ENCODE measurements around the gene IZUMO1. TPM values are rescaled to one million over a fixed set of nuclear protein-coding genes. Genes with fewer than 3 reads are reported as not detected.

IZUMO1 gene
- total RNA-seq, 1 experiment from 2014 or later, result not detected

DNA sequence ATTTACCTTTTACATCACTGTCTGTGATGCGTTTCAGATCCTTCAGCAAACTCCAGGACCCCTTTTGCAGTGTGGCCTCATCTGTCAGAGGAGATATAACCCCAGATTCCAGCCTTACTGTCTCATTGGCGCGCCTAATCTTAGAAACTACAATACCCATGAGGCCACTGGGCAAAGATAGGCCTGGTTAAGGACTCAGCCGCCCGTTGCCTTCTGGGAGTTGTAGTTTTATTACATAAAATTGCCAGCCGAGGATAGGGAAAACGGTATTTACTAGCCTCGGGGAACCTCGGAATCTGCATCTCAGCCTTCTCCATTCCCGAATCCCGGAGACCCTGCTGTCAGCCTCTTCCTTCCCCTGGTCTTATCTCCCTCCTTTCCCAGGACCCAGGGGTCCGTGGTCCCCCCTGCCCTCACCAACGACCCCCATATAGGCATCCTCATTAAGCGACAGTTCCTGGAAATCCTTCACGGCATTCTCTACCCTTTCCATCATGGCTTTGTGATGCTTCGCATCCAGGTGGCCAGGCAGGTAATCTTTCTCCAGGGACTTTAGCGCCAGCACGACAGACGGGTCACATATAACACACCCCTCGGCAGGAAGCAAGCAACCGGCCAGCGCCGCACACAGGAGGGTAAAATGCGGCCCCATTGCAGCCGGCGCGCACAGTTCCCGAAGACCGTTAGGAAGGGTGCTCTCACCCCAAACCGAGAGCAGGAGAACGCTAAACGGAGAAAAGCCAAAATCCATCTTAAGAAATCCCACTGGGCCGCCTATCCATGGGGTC, 1.3 kb downstream of the IZUMO1 start:
- DNase-seq, result peak; percentile 92

DNA sequence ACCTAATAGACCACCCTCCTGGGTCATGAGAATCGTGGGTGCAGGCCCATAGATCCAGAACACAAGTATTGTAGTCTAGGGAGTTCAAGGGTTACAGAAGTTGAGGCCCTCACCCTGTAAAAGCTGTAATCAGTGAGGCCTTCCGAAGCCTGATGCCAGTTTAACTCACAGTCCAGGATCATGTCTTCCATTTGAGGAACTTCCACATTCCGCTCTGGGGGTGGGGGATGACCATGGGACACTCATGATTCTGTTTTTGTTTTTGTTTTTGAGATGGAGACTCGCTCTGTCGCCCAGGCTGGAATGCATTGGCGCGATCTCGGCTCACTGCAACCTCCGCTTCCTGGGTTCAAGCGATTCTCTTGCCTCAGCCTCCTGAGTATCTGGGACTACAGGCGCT, 4.6 kb downstream of the IZUMO1 start:
- Histone ChIP-seq H3K4me2 (ENCODE audit: low read depth, low read length, poor library complexity, severe bottlenecking) (no peak overlapping the region), H3K4me3 (ENCODE audit: low read length) (no peak overlapping the region), H3K27ac (ENCODE audit: low read length) (no peak overlapping the region), H3K79me2 (ENCODE audit: low read length) (no peaks in the 10 kb centered on the region), H3K27me3 (ENCODE audit: low read length) (no peaks in the 10 kb centered on the region), H3K4me1 (ENCODE audit: low read length) (peaks cover 3% of the 10 kb centered on the region; the same call in 1 of the 2 replicates), H4K20me1 (ENCODE audit: insufficient read depth, low read depth, low read length) (no peaks in the 10 kb centered on the region), H3K9me3 (ENCODE audit: low read length) (no peaks in the 10 kb centered on the region), H2AFZ (ENCODE audit: low read length) (no peak overlapping the region), H3K9ac (ENCODE audit: low read length) (no peak overlapping the region), H3K36me3 (ENCODE audit: insufficient read depth, low read length) (no peaks in the 10 kb centered on the region), H3K9me2 (replicated peaks; ENCODE audit: insufficient read depth, low read length) (no peaks in the 10 kb centered on the region)
- no peak for DNase-seq

More for the DNA sequence above, 1.3 kb downstream of the IZUMO1 start:
- no peak overlapping the region for H3K9ac ChIP-seq (ENCODE audit: low read length)
- H3K4me1 ChIP-seq (ENCODE audit: low read length), result no peaks in the 10 kb centered on the region
- H3K4me2 ChIP-seq (ENCODE audit: low read depth, low read length, poor library complexity, severe bottlenecking), result no peak overlapping the region
- no peak overlapping the region for H3K4me3 ChIP-seq (ENCODE audit: low read length)
- H3K9me3 ChIP-seq (ENCODE audit: low read length), result no peaks in the 10 kb centered on the region
- no peaks in the 10 kb centered on the region for H4K20me1 ChIP-seq (ENCODE audit: insufficient read depth, low read depth, low read length)
- H2AFZ ChIP-seq (ENCODE audit: low read length), result no peak overlapping the region
- no peaks in the 10 kb centered on the region for H3K36me3 ChIP-seq (ENCODE audit: insufficient read depth, low read length)
- H3K79me2 ChIP-seq (ENCODE audit: low read length), result no peaks in the 10 kb centered on the region
- H3K9me2 ChIP-seq (replicated peaks; ENCODE audit: insufficient read depth, low read length), result no peaks in the 10 kb centered on the region
- H3K27ac ChIP-seq (ENCODE audit: low read length), result no peak overlapping the region
- H3K27me3 ChIP-seq (ENCODE audit: low read length), result no peaks in the 10 kb centered on the region

DNA sequence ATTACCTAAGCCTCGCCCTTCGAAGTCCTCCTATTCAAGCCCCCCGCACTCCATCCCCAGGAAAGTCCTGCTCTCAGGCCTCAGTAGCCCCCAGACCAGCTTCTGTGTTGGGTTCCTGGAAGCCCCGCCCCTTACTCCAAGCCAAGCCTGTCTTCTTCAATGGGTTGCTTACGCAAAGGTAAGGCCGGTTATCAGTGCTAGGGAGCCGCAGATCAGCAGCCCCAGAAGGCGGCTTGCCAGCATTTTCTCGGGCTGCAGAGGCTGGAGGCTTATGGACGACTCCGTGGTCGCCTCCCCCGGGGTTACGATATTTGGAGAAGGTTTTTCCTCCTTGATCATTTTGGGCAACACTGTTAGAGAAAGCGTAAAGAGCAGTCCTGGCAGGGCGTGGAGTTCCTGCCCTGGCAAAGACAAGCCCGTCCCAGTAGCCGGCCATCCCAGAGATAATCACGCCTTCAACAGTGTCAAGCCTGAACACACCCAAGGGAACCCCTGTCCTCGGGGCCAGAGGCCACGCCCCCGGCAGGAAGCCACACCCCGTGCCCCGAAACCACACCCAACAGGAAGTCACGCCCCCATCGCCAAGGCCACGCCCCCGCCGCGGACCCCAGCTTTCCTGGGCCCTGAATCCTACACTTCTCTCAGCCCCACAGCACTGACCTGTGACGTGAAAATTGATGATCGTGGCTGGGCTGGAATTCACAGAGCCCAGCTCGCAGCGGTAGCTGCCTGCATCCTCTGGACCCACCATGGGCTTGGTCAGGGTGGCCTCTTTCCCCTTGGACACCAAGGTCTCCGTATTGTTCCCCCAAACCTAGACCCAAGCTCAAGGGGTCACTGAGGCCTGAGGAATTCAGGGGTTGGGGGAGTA, 5.3 kb downstream of the IZUMO1 start:
- Histone ChIP-seq H3K36me3 (ENCODE audit: insufficient read depth, low read length) (no peaks in the 10 kb centered on the region), H3K27ac (ENCODE audit: low read length) (no peak overlapping the region), H2AFZ (ENCODE audit: low read length) (0 out of 2 replicates have a peak overlapping the region, but pooled peaks have one; percentile 4), H3K4me2 (ENCODE audit: low read depth, low read length, poor library complexity, severe bottlenecking) (no peak overlapping the region), H3K27me3 (ENCODE audit: low read length) (no peaks in the 10 kb centered on the region), H3K4me1 (ENCODE audit: low read length) (peaks cover 3% of the 10 kb centered on the region; the same call in 1 of the 2 replicates), H3K9ac (ENCODE audit: low read length) (no peak overlapping the region), H3K4me3 (ENCODE audit: low read length) (no peak overlapping the region), H4K20me1 (ENCODE audit: insufficient read depth, low read depth, low read length) (no peaks in the 10 kb centered on the region), H3K9me3 (ENCODE audit: low read length) (no peaks in the 10 kb centered on the region), H3K9me2 (replicated peaks; ENCODE audit: insufficient read depth, low read length) (no peaks in the 10 kb centered on the region), H3K79me2 (ENCODE audit: low read length) (no peaks in the 10 kb centered on the region)
- peak; percentile 88 for DNase-seq

- Histone ChIP-seq H4K20me1 (ENCODE audit: insufficient read depth, low read depth, low read length) (no peaks in the 10 kb centered on the region), H2AFZ (ENCODE audit: low read length) (no peak within 1 kb of the TSS), H3K79me2 (ENCODE audit: low read length) (no peaks in the 10 kb centered on the region), H3K27ac (ENCODE audit: low read length) (no peak within 1 kb of the TSS), H3K4me2 (ENCODE audit: low read depth, low read length, poor library complexity, severe bottlenecking) (no peak within 1 kb of the TSS), H3K4me1 (ENCODE audit: low read length) (peaks cover 3% of the 10 kb centered on the region; the same call in 1 of the 2 replicates), H3K36me3 (ENCODE audit: insufficient read depth, low read length) (no peaks in the 10 kb centered on the region), H3K9ac (ENCODE audit: low read length) (no peak within 1 kb of the TSS), H3K27me3 (ENCODE audit: low read length) (no peaks in the 10 kb centered on the region), H3K4me3 (ENCODE audit: low read length) (no peak within 1 kb of the TSS), H3K9me2 (replicated peaks; ENCODE audit: insufficient read depth, low read length) (no peaks in the 10 kb centered on the region), H3K9me3 (ENCODE audit: low read length) (no peaks in the 10 kb centered on the region)
- DNase-seq, result no peak
Observed at GRCh38 chr19:48740164-48740972, 6.3 kb downstream of the IZUMO1 start, which contains the start of gene RASIP1. Gene RASIP1 (minus strand): TSS chr19:48740610. CDS start chr19:48740282, 328 bp downstream.

DNA sequence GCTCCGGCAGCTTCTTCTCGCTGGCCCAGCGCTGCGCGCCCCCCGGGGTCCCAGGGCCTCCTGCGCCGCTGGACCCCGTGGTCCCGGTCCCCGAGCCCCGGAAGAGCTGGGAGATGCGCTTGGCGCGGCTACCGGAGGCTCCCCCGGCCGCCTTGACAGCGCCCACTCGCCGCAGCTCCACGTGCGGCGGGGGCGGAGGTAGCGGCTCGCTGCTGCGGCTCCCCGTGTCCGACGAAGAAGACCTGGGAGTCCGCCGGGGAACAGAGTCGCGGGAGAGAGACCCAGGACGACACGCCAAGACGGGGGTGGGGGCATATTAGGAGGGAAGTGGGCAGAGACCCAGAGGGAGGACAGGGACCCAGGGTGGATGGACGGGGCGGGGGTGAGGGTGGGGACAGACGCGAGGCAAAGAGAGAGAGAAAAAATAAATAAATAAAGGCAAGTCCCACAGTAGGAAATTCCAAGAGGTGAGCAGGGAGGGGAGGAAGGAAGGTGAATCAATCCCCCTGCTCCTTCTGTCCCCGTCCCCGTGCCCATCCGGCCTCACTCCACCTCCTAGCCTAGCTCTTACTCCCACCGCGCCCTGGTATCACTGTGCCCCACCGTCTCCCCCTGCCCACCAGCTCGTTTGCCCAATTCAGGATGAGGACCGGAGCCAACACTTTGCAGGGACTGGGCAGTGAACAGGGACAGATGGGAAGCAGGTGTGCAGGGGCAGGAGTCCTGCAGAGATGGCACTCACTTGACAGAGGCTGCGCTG, 7.1 kb downstream of the IZUMO1 start:
- no peaks in the 10 kb centered on the region for H3K36me3 ChIP-seq (ENCODE audit: insufficient read depth, low read length)
- H3K4me3 ChIP-seq (ENCODE audit: low read length), result no peak overlapping the region
- no peaks in the 10 kb centered on the region for H3K9me2 ChIP-seq (replicated peaks; ENCODE audit: insufficient read depth, low read length)
- no peaks in the 10 kb centered on the region for H3K79me2 ChIP-seq (ENCODE audit: low read length)
- no peaks in the 10 kb centered on the region for H4K20me1 ChIP-seq (ENCODE audit: insufficient read depth, low read depth, low read length)
- DNase-seq, result no peak
- no peak overlapping the region for H3K9ac ChIP-seq (ENCODE audit: low read length)
- H3K27ac ChIP-seq (ENCODE audit: low read length), result no peak overlapping the region
- peak overlapping the region; percentile 15 for H3K4me2 ChIP-seq (ENCODE audit: low read depth, low read length, poor library complexity, severe bottlenecking)
- H3K9me3 ChIP-seq (ENCODE audit: low read length), result no peaks in the 10 kb centered on the region
- no peaks in the 10 kb centered on the region for H3K27me3 ChIP-seq (ENCODE audit: low read length)
- no peak overlapping the region for H2AFZ ChIP-seq (ENCODE audit: low read length)
- peaks cover 3% of the 10 kb centered on the region; the same call in 1 of the 2 replicates for H3K4me1 ChIP-seq (ENCODE audit: low read length)

GRCh38 chr19:48738557-48739403, 7.9 kb downstream of the IZUMO1 start:
- Histone ChIP-seq H3K79me2 (ENCODE audit: low read length) (no peaks in the 10 kb centered on the region), H3K9me3 (ENCODE audit: low read length) (no peaks in the 10 kb centered on the region), H3K9ac (ENCODE audit: low read length) (no peak overlapping the region), H3K4me2 (ENCODE audit: low read depth, low read length, poor library complexity, severe bottlenecking) (peak overlapping the region; percentile 15), H3K4me3 (ENCODE audit: low read length) (no peak overlapping the region), H2AFZ (ENCODE audit: low read length) (no peak overlapping the region), H3K27me3 (ENCODE audit: low read length) (no peaks in the 10 kb centered on the region), H3K9me2 (replicated peaks; ENCODE audit: insufficient read depth, low read length) (no peaks in the 10 kb centered on the region), H3K27ac (ENCODE audit: low read length) (no peak overlapping the region), H3K36me3 (ENCODE audit: insufficient read depth, low read length) (no peaks in the 10 kb centered on the region), H4K20me1 (ENCODE audit: insufficient read depth, low read depth, low read length) (no peaks in the 10 kb centered on the region), H3K4me1 (ENCODE audit: low read length) (peaks cover 3% of the 10 kb centered on the region; the same call in 1 of the 2 replicates)
- peak; percentile 96 for DNase-seq
